PC-9 (cell line): ENCODE results near the gene SUN1. TPM values are rescaled to one million over a fixed set of nuclear protein-coding genes. Genes with fewer than 3 reads are reported as not detected.
A peak's percentile ranks its signal among the peaks of the same experiment; 100 is the strongest.

Experiments used
- Bru-seq: library from RNA; stranded (reverse); fragments of 400-500 nt; gene quantifications from one replicate; lab custom pipeline; 2021; lab: Mats Ljungman, UMichigan
- BruChase-seq, 2 experiments: library from RNA; stranded (reverse); fragments of 400-500 nt; gene quantifications; one replicate each; lab custom pipeline; 2021; lab: Mats Ljungman, UMichigan
- BruUV-seq: library from RNA; stranded (reverse); fragments of 400-500 nt; replicated peaks from 2 replicates; lab custom pipeline; 2021; lab: Mats Ljungman, UMichigan
- CTCF ChIA-PET: fragments of 300-600 bp; sonication (Branson Sonifier 250); formaldehyde crosslinking; loops from one replicate; lab custom pipeline; 2022; ENCODE audit warnings: antibody characterized with exemption; lab: Charles Lee
- POLR2A ChIA-PET: fragments of 300-600 bp; sonication (Branson Sonifier 250); formaldehyde crosslinking; loops from one replicate; lab custom pipeline; 2022; ENCODE audit warnings: antibody characterized with exemption; ENCODE audit not compliant: unreplicated experiment; lab: Charles Lee
- DNase-seq, 2 experiments: peaks; one replicate each; pipeline versions ENCODE4 v3.0.0 to v3.0.0-alpha.2; 2015 to 2022; ENCODE audit warnings: mixed read lengths in 1 of 2
- H2AFZ ChIP-seq: fragments of 200-600 bp; sonication (generic); 2 replicates; pipeline ENCODE4 v1.8.1; 2017; ENCODE audit warnings: antibody characterized with exemption
- H3F3A ChIP-seq: fragments of 200-600 bp; sonication (generic); 2 replicates; pipeline ENCODE4 v1.8.1; 2017; ENCODE audit warnings: antibody characterized with exemption, mild to moderate bottlenecking, low read depth; ENCODE audit not compliant: insufficient read depth
- H3K27ac ChIP-seq: fragments of 200-600 bp; sonication (generic); 2 replicates; pipeline ENCODE4 v1.6.1; 2016; ENCODE audit warnings: mixed run types
- H3K27me3 ChIP-seq: fragments of 200-600 bp; sonication (generic); 2 replicates; pipeline ENCODE4 v1.6.1; 2016; ENCODE audit warnings: low read depth, mixed run types; ENCODE audit not compliant: insufficient read depth
- H3K36me3 ChIP-seq: fragments of 200-600 bp; sonication (generic); 2 replicates; pipeline ENCODE4 v1.6.1; 2016; ENCODE audit warnings: low read depth, mixed run types
- H3K4me1 ChIP-seq: fragments of 200-600 bp; sonication (generic); replicated peaks from 2 replicates; pipeline ENCODE4 v1.6.1; 2016; ENCODE audit warnings: mixed run types; ENCODE audit not compliant: insufficient read depth
- H3K4me2 ChIP-seq: fragments of 200-600 bp; sonication (generic); 2 replicates; pipeline ENCODE4 v1.6.1; 2017; ENCODE audit warnings: mixed run types
- H3K4me3 ChIP-seq: fragments of 200-600 bp; sonication (generic); 2 replicates; pipeline ENCODE4 v1.6.1; 2016; ENCODE audit warnings: mixed run types
- H3K79me2 ChIP-seq: fragments of 200-600 bp; sonication (generic); 2 replicates; pipeline ENCODE4 v1.6.1; 2017; ENCODE audit warnings: low read depth, mixed run types
- H3K9me2 ChIP-seq: fragments of 200-600 bp; sonication (generic); 2 replicates; pipeline ENCODE4 v1.8.1; 2017; ENCODE audit warnings: mild to moderate bottlenecking; ENCODE audit not compliant: insufficient read depth
- H3K9me3 ChIP-seq: fragments of 200-600 bp; sonication (generic); 2 replicates; pipeline ENCODE4 v1.8.1; 2016; ENCODE audit warnings: low read depth; ENCODE audit not compliant: insufficient read depth
- H4K20me1 ChIP-seq: fragments of 200-600 bp; sonication (generic); 2 replicates; pipeline ENCODE4 v1.8.1; 2017; ENCODE audit not compliant: insufficient read depth
- CTCF ChIP-seq: fragments of 200-600 bp; sonication (generic); conservative IDR thresholded peaks from 2 replicates; pipeline ENCODE4 v1.6.1; 2017; ENCODE audit warnings: mixed run types, antibody characterized with exemption, mild to moderate bottlenecking, moderate library complexity
- EZH2 ChIP-seq: fragments of 200-600 bp; sonication (generic); IDR thresholded peaks from 2 replicates; pipeline ENCODE4 v1.8.0; 2017; ENCODE audit warnings: antibody characterized with exemption, low read depth
- intact Hi-C: fragments of 100-400 bp; cut with micrococcal nuclease; formaldehyde crosslinking; loops from one replicate; pipeline ENCODE4 v1.10.0; 2022; ENCODE audit not compliant: unreplicated experiment
- long read RNA-seq: library from polyadenylated mRNA; stranded (forward); transcript quantifications from one replicate; pipeline ENCODE4 v2.0.0, GENCODE V29; 2022
- total RNA-seq: library from RNA; stranded (reverse); gene quantifications from 2 replicates; pipeline ENCODE4 v1.2.3, GENCODE V29; 2021

Gene SUN1
- total RNA-seq (245 and 272 TPM in 2 replicates), Bru-seq, nascent RNA (percentile 92 among the genes with signal in this experiment), BruChase-seq, experiment 1, labeled RNA remaining after a 2-hour chase (percentile 97 among the genes with signal in this experiment), BruChase-seq, experiment 2, labeled RNA remaining after a 6-hour chase (percentile 97 among the genes with signal in this experiment)
- long read RNA-seq, full-length matches to known transcripts, result 3 of 228 reads
- long read RNA-seq, partial matches to known transcripts, result 58 of 228 reads
- long read RNA-seq, other reads (novel, unspliced or antisense), result 167 of 228 reads

- no peak within 1 kb of the TSS for H2AFZ ChIP-seq
- CTCF ChIA-PET, result interaction anchor here (0.6 to 0.7 kb wide), 2 partner anchors 14 to 233 kb away, joined by 4 to 8 read pairs; no protein-coding TSS in a partner anchor
- peaks cover 57% of the 10 kb centered on the region for H3K4me1 ChIP-seq
- H3K36me3 ChIP-seq, result peaks cover 10% of the 10 kb centered on the region
- H3K27me3 ChIP-seq, result no peaks in the 10 kb centered on the region
- POLR2A ChIA-PET, result interaction anchor here (0.6 to 3.2 kb wide), 9 partner anchors 11 to 623 kb away, joined by 3 to 50 read pairs (median 4); partner anchors contain the start of gene COX19
- H3K4me2 ChIP-seq, result peak within 1 kb of the TSS; percentile 82
- H3K9me3 ChIP-seq, result no peaks in the 10 kb centered on the region
- peak within 1 kb of the TSS; percentile 97 for H3K27ac ChIP-seq
- DNase-seq, result peak; percentile 90 to 96
- BruUV-seq, result no TSS peak
- peaks cover 88% of the 10 kb centered on the region for H3K79me2 ChIP-seq
- TF ChIP-seq EZH2 (no peak), CTCF (no peak)
- no peaks in the 10 kb centered on the region for H3K9me2 ChIP-seq
- peaks cover 51% of the 10 kb centered on the region for H3F3A ChIP-seq
- no peaks in the 10 kb centered on the region for H4K20me1 ChIP-seq
- intact Hi-C loops, result loop anchor here (1.0 to 10.0 kb wide), 6 partner anchors 15 to 622 kb away; partner anchors contain the start of gene MICALL2
- peak within 1 kb of the TSS; percentile 46 for H3K4me3 ChIP-seq
Observed at GRCh38 chr7:832167-832967, at the start of gene SUN1. Gene SUN1, plus strand, starts transcription at chr7:832476. Its CDS starts 49 bp downstream, at chr7:832525.

- Histone ChIP-seq H3K9me3 (no peaks in the 10 kb centered on the region), H3K4me2 (no peak overlapping the region), H3K27me3 (no peaks in the 10 kb centered on the region), H4K20me1 (peaks cover 5% of the 10 kb centered on the region; the same call in 1 of the 2 replicates), H2AFZ (no peak overlapping the region), H3K79me2 (no peaks in the 10 kb centered on the region), H3K9me2 (no peaks in the 10 kb centered on the region), H3K27ac (no peak overlapping the region), H3K36me3 (peaks cover 19% of the 10 kb centered on the region), H3K4me3 (no peak overlapping the region), H3K4me1 (no peaks in the 10 kb centered on the region), H3F3A (peaks cover 8% of the 10 kb centered on the region)
- intact Hi-C loops, result no loop called here
- ChIA-PET CTCF (interaction anchor here (0.6 kb wide), 1 partner anchor 10 kb away, joined by 3 read pairs; no protein-coding TSS in a partner anchor), POLR2A (no interaction called here)
- DNase-seq, result no peak
- TF ChIP-seq CTCF (no peak), EZH2 (no peak)
- BruUV-seq, result no TSS peak
Observed at GRCh38 chr7:782718-783449, 49.4 kb upstream of the SUN1 start.
